ENCODE results near the gene MRPL50. TPM values are rescaled to one million over a fixed set of nuclear protein-coding genes. Genes with fewer than 3 reads are reported as not detected.

MRPL50 gene
- total RNA-seq, 4 donors from 2014 or later: 11.5 to 44.8 (median 23.2) TPM

DNA sequence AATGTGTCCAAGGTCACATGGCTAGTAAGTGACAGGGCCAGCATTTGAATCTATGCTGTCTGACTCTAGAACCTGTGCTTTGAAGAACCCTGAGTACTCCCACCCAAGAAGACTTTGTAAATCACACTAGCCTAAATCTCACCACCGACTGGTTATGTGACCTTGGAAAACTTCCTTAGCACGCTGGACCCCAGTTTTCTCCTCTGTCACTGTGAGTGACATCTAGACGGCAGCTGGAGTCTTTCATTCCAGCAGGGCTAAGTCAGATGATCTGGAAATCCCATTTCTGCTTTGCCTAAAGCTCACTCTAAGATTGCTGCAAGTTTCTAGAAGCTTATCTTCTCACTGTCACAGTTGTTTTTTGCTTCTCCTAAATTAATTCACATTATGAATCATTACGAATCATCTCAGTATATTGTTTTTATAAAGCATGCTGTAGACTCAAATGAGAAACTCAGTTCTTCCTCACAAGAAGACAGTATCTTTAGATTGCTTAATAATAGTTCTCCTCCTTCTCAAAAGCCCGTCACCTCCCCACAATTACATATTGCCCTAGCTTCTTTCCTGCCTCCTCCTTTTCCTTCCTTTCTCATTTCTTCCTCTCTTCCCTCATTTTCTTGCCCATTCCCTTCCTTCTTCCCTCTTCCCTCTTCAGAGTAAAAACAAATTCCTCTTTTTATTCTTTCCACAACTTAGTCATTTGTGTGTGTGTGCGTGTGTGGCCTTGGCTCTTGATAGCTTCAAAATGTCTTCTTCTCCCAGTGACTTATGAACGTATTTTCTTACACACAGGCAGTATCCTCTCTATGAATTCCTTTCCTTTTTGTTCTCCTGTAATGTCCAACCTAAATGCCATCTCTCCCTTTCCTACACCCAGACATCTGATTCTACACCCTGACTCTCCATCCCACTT, 20.4 kb upstream of the MRPL50 start:
- no peaks in the 10 kb centered on the region for H3K4me1 ChIP-seq
- DNase-seq: no peak
- TF ChIP-seq, protein P1, sequence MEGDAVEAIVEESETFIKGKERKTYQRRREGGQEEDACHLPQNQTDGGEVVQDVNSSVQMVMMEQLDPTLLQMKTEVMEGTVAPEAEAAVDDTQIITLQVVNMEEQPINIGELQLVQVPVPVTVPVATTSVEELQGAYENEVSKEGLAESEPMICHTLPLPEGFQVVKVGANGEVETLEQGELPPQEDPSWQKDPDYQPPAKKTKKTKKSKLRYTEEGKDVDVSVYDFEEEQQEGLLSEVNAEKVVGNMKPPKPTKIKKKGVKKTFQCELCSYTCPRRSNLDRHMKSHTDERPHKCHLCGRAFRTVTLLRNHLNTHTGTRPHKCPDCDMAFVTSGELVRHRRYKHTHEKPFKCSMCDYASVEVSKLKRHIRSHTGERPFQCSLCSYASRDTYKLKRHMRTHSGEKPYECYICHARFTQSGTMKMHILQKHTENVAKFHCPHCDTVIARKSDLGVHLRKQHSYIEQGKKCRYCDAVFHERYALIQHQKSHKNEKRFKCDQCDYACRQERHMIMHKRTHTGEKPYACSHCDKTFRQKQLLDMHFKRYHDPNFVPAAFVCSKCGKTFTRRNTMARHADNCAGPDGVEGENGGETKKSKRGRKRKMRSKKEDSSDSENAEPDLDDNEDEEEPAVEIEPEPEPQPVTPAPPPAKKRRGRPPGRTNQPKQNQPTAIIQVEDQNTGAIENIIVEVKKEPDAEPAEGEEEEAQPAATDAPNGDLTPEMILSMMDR (IDR thresholded peaks at IDR 0.05): no peak
- TF ChIP-seq POLR2A (IDR thresholded peaks at IDR 0.05): no peak
- no peaks in the 10 kb centered on the region for H3K36me3 ChIP-seq
- H3K27me3 ChIP-seq: no peaks in the 10 kb centered on the region
- intact Hi-C loops (cut with DNase I; ENCODE audit: low total_unique reads): no loop called here
- no peak overlapping the region for H3K4me3 ChIP-seq
- H3K9me3 ChIP-seq: peaks cover 0 to 16% of the 10 kb centered on the region in 2 donors
- no peak overlapping the region for H3K27ac ChIP-seq

DNA sequence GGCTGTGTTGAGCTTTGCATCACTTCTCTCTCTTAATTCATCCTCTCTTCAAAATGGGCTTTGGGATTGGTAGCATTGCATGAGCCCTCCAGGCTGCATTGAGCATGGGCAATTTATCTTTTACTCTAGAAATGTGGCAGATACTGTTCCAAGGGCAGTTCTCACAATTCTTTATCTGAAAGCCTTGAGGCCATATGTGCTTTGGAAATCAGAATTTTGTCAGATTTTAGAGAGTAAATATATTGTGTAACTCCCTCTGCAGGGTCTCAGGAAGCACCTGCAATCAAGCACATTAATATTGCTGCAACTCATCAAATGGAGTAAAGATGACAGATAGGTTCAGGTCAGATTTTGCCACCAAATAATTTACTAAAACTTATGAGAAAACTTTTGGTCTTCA, 19.6 kb upstream of the MRPL50 start:
- TF ChIP-seq, protein P1 (IDR thresholded peaks at IDR 0.05): no peak
- no peak for TF ChIP-seq POLR2A (IDR thresholded peaks at IDR 0.05)
- H3K9me3 ChIP-seq: peaks cover 2 to 23% of the 10 kb centered on the region in 2 donors
- no peaks in the 10 kb centered on the region for H3K36me3 ChIP-seq
- no peak overlapping the region for H3K4me3 ChIP-seq
- intact Hi-C loops (cut with DNase I; ENCODE audit: low total_unique reads): no loop called here
- H3K4me1 ChIP-seq: no peaks in the 10 kb centered on the region
- H3K27me3 ChIP-seq: no peaks in the 10 kb centered on the region
- H3K27ac ChIP-seq: no peak overlapping the region
- DNase-seq: no peak

DNA sequence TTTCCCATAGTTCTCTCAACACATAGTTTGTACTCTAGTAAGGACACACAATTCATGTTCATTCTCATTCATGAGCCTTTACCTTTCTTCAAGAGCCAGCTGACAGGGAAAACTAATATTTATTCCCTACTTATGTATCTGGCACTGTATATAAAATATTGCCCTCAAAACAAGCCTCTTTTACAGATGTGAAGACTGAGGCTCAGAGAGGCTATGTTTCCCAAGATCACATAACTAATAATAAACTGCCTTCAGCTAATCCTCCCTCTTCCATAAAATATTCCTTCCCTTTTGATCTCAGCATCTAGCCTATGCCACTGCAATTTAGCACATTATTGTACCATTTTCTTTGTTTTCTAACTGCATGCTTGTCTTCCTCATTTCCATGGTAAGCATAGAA, 19.0 kb upstream of the MRPL50 start:
- intact Hi-C loops (cut with DNase I; ENCODE audit: low total_unique reads): no loop called here
- no peak overlapping the region for H3K27ac ChIP-seq
- H3K27me3 ChIP-seq: no peaks in the 10 kb centered on the region
- H3K4me3 ChIP-seq: no peak overlapping the region
- TF ChIP-seq POLR2A (IDR thresholded peaks at IDR 0.05): no peak
- TF ChIP-seq, protein P1 (IDR thresholded peaks at IDR 0.05): no peak
- DNase-seq: no peak
- no peaks in the 10 kb centered on the region for H3K36me3 ChIP-seq
- H3K4me1 ChIP-seq: no peaks in the 10 kb centered on the region
- peaks cover 7 to 28% of the 10 kb centered on the region in 2 donors for H3K9me3 ChIP-seq

DNA sequence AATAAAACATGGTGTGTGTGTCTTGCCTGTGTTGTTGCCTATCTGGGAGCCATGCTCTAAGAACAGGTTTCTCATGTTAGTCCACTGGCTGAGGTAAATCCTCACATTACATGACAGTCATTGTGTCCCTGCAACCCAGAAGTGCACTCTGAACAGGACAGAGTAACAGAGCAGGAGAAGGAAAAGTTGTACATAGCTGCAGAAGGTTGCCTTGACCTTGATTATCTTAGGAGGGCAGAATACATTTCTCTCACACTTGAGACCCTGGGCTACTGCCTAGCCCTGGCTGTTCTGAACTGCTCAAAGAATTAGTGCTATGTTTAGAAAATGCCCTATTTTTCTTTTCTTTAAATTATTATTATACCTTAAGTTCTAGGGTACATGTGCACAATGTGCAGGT, 17.2 kb upstream of the MRPL50 start:
- Histone ChIP-seq H3K9me3 (peaks cover 7 to 44% of the 10 kb centered on the region in 2 donors), H3K27me3 (no peaks in the 10 kb centered on the region), H3K4me1 (no peaks in the 10 kb centered on the region), H3K36me3 (no peaks in the 10 kb centered on the region), H3K4me3 (no peak overlapping the region), H3K27ac (no peak overlapping the region)
- no peak for DNase-seq
- intact Hi-C loops (cut with DNase I; ENCODE audit: low total_unique reads): no loop called here
- TF ChIP-seq, protein P1 (IDR thresholded peaks at IDR 0.05): no peak
- no peak for TF ChIP-seq POLR2A (IDR thresholded peaks at IDR 0.05)

DNA sequence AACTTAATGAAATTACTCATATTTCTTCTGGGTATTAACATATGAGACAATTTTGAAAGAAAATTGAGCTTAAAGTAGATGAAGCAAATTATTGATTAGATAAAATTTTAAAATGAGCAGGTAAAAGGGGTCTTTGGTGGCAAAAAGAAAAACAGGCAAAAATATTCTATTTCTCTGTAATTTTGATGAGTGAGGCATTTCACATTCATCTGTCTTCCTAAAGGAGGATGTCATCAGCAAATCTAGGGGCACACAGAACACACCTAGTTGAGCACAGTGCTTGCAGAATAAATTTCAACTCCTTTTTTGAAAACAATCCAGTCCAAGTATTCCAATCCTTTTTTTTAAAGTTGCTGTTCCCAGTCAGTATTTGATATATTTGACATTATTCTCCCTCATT, 16.4 kb upstream of the MRPL50 start:
- H3K27ac ChIP-seq: no peak overlapping the region
- no peak overlapping the region for H3K4me3 ChIP-seq
- no peaks in the 10 kb centered on the region for H3K4me1 ChIP-seq
- intact Hi-C loops (cut with DNase I; ENCODE audit: low total_unique reads): no loop called here
- no peaks in the 10 kb centered on the region for H3K27me3 ChIP-seq
- TF ChIP-seq POLR2A (IDR thresholded peaks at IDR 0.05): no peak
- TF ChIP-seq, protein P1 (IDR thresholded peaks at IDR 0.05): no peak
- no peak for DNase-seq
- H3K36me3 ChIP-seq: no peaks in the 10 kb centered on the region
- H3K9me3 ChIP-seq: peaks cover 7 to 51% of the 10 kb centered on the region in 2 donors

Data from uterus (tissue), 4 donors.